Activated naive CD8-positive, alpha-beta T cell treated with anti-CD3 and anti-CD28 coated beads, Interleukin-2, amount 50 U/mL, for 24 hours (primary cell): Measurements from ENCODE around the gene ADIPOQ.
"Not testable (repeated sequence)": the region's sequence is repeated elsewhere in the genome, so short reads cannot be mapped to it uniquely, and the experiment has no call there.

Experiments
- ATAC-seq: fragments of 150-1000 bp; cut with Tn5 transposase; one replicate; pipeline ENCODE4 v1.10.0; 2021
- DNase-seq: peaks from one replicate; pipeline ENCODE4 v3.0.0; 2021
- H3K27ac Mint-ChIP-seq: one replicate; pipeline ENCODE4 v1.8.0; 2021; ENCODE audit warnings: mild to moderate bottlenecking, mixed read lengths
- H3K27me3 Mint-ChIP-seq: one replicate; pipeline ENCODE4 v1.8.0; 2021; ENCODE audit warnings: mixed read lengths
- H3K36me3 Mint-ChIP-seq: one replicate; pipeline ENCODE4 v1.8.0; 2021; ENCODE audit warnings: low read depth, mixed read lengths
- H3K4me1 Mint-ChIP-seq: one replicate; pipeline ENCODE4 v1.8.0; 2021; ENCODE audit warnings: mixed read lengths
- H3K4me3 Mint-ChIP-seq: one replicate; pipeline ENCODE4 v1.8.0; 2021; ENCODE audit warnings: mild to moderate bottlenecking, moderate library complexity, mixed read lengths
- H3K9me3 Mint-ChIP-seq: one replicate; pipeline ENCODE4 v1.8.0; 2021; ENCODE audit warnings: mixed read lengths

The ADIPOQ gene

GRCh38 chr3:186871403-186871924, 29.0 kb downstream of the ADIPOQ start:
- DNase-seq (no peak), ATAC-seq (peak; percentile 69)
- H3K27ac Mint-ChIP-seq: peak overlapping the region; percentile 74
- peaks cover 4% of the 10 kb centered on the region for H3K9me3 Mint-ChIP-seq
- H3K36me3 Mint-ChIP-seq: no peaks in the 10 kb centered on the region
- no peaks in the 10 kb centered on the region for H3K27me3 Mint-ChIP-seq
- peak overlapping the region; percentile 33 for H3K4me3 Mint-ChIP-seq
- H3K4me1 Mint-ChIP-seq: peaks cover 32% of the 10 kb centered on the region

DNA sequence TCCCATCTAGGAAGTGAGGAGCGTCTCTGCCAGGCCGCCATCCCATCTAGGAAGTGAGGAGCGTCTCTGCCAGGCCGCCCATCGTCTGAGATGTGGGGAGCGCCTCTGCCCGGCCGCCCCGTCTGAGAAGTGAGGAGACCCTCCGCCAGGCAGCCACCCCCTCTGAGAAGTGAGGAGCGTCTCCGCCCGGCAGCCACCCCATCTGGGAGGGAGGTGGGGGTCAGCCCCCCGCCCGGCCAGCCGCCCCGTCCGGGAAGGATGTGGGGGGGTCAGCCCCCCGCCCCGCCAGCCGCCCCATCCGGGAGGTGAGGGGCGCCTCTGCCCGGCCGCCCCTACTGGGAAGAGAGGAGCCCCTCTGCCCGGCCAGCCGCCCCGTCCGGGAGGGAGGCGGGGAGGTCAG, 31.3 kb downstream of the ADIPOQ start:
- peaks cover 32% of the 10 kb centered on the region for H3K4me1 Mint-ChIP-seq
- not testable (repeated sequence) for H3K4me3 Mint-ChIP-seq, DNase-seq, H3K27ac Mint-ChIP-seq, H3K36me3 Mint-ChIP-seq, H3K27me3 Mint-ChIP-seq, ATAC-seq
- peaks cover 13% of the 10 kb centered on the region for H3K9me3 Mint-ChIP-seq

- not testable (repeated sequence) for H3K27ac Mint-ChIP-seq, H3K4me3 Mint-ChIP-seq, H3K36me3 Mint-ChIP-seq, ATAC-seq, DNase-seq, H3K27me3 Mint-ChIP-seq
- H3K9me3 Mint-ChIP-seq: peaks cover 13% of the 10 kb centered on the region
- peaks cover 28% of the 10 kb centered on the region for H3K4me1 Mint-ChIP-seq
Observed at GRCh38 chr3:186874216-186874615, 31.7 kb downstream of the ADIPOQ start.

- H3K9me3 Mint-ChIP-seq: peaks cover 13% of the 10 kb centered on the region
- H3K27ac Mint-ChIP-seq, H3K4me3 Mint-ChIP-seq, ATAC-seq, H3K36me3 Mint-ChIP-seq, DNase-seq, H3K27me3 Mint-ChIP-seq: not testable (repeated sequence)
- peaks cover 27% of the 10 kb centered on the region for H3K4me1 Mint-ChIP-seq
Observed at GRCh38 chr3:186874841-186875240, 32.3 kb downstream of the ADIPOQ start.

DNA sequence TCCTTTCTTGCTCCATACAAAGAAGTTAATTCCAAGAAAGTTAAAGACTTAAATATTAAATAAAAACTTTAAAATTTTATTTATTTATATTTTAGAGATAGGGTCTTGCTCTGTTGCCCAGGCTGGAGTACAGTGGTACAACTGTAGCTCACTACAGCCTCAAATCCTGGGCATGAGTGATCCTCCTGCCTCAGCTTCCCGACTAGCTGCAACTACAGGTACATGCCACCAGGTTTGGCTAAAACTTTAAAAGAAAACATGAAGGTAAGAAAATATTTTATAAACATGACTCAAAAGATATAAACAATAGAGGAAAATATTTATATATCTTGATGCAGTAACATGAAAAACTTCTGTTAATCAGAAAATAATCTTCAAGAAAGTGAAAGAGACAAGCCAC, 33.2 kb downstream of the ADIPOQ start:
- Mint-ChIP-seq H3K4me1 (peaks cover 27% of the 10 kb centered on the region), H3K4me3 (no peak overlapping the region), H3K36me3 (no peaks in the 10 kb centered on the region), H3K27me3 (no peaks in the 10 kb centered on the region), H3K9me3 (peaks cover 9% of the 10 kb centered on the region), H3K27ac (no peak overlapping the region)
- DNase-seq: no peak
- ATAC-seq: no peak

GRCh38 chr3:186879781-186880180, 37.3 kb downstream of the ADIPOQ start:
- H3K9me3 Mint-ChIP-seq: peaks cover 9% of the 10 kb centered on the region
- no peaks in the 10 kb centered on the region for H3K27me3 Mint-ChIP-seq
- no peaks in the 10 kb centered on the region for H3K36me3 Mint-ChIP-seq
- H3K4me1 Mint-ChIP-seq: peaks cover 47% of the 10 kb centered on the region
- H3K4me3 Mint-ChIP-seq: no peak overlapping the region
- no peak for ATAC-seq
- no peak for DNase-seq
- peak overlapping the region; percentile 6 for H3K27ac Mint-ChIP-seq

DNA sequence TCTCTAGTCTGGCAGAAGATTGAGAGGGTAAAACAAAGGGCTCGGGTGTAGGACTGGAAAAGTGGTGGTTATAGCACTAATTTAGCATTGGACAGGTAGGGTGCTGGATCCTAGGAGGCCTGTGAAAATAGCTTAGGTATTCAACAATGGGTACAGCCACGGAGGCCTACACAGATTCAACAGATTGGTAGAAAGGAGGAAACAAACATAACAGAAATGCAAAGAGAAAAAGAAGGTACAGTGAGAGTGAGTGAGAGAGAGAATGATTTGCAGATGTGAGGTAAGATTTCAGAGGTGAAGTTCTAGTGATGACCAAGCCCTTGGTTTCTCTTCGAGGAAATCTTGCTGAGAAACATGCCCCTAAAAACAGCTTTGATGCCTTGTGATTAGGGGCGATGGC, 37.9 kb downstream of the ADIPOQ start:
- Mint-ChIP-seq H3K36me3 (no peaks in the 10 kb centered on the region), H3K27ac (peak overlapping the region; percentile 74), H3K27me3 (no peaks in the 10 kb centered on the region), H3K4me1 (peaks cover 47% of the 10 kb centered on the region), H3K9me3 (peaks cover 9% of the 10 kb centered on the region), H3K4me3 (peak overlapping the region; percentile 16)
- ATAC-seq: peak; percentile 13
- no peak for DNase-seq

GRCh38 chr3:186882150-186882524, 39.6 kb downstream of the ADIPOQ start:
- no peaks in the 10 kb centered on the region for H3K27me3 Mint-ChIP-seq
- peaks cover 3% of the 10 kb centered on the region for H3K9me3 Mint-ChIP-seq
- H3K36me3 Mint-ChIP-seq: no peaks in the 10 kb centered on the region
- DNase-seq (no peak), ATAC-seq (peak; percentile 16)
- peaks cover 56% of the 10 kb centered on the region for H3K4me1 Mint-ChIP-seq
- H3K27ac Mint-ChIP-seq: peak overlapping the region; percentile 75
- H3K4me3 Mint-ChIP-seq: peak overlapping the region; percentile 41

GRCh38 chr3:186882881-186883685, 40.6 kb downstream of the ADIPOQ start:
- no peaks in the 10 kb centered on the region for H3K9me3 Mint-ChIP-seq
- H3K27ac Mint-ChIP-seq: peak overlapping the region; percentile 75

GRCh38 chr3:186883686-186884058, 41.2 kb downstream of the ADIPOQ start:
- no peak for DNase-seq
- Mint-ChIP-seq H3K4me1 (peaks cover 58% of the 10 kb centered on the region), H3K36me3 (no peaks in the 10 kb centered on the region), H3K9me3 (no peaks in the 10 kb centered on the region), H3K27me3 (no peaks in the 10 kb centered on the region), H3K27ac (peak overlapping the region; percentile 75), H3K4me3 (peak overlapping the region; percentile 57)
- ATAC-seq: peak; percentile 30

More at GRCh38 chr3:186882881-186883685, 40.6 kb downstream of the ADIPOQ start:
- Mint-ChIP-seq H3K36me3 (no peaks in the 10 kb centered on the region), H3K4me3 (peak overlapping the region; percentile 57), H3K4me1 (peaks cover 58% of the 10 kb centered on the region), H3K27me3 (no peaks in the 10 kb centered on the region)
- DNase-seq (peak; percentile 60), ATAC-seq (peak; percentile 96)

DNA sequence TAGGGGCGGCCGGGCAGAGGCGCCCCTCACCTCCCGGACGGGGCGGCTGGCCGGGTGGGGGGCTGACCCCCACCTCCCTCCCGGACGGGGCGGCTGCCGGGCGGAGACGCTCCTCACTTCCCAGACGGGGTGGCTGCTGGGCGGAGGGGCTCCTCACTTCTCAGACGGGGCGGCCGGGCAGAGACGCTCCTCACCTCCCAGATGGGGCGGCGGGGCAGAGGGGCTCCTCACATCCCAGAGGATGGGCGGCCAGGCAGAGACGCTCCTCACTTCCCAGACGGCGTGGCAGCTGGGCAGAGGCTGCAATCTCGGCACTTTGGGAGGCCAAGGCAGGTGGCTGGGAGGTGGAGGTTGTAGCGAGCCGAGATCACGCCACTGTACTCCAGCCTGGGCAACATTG, 42.4 kb downstream of the ADIPOQ start:
- not testable (repeated sequence) for H3K27me3 Mint-ChIP-seq, H3K36me3 Mint-ChIP-seq, H3K9me3 Mint-ChIP-seq, DNase-seq, H3K27ac Mint-ChIP-seq, ATAC-seq, H3K4me3 Mint-ChIP-seq
- peaks cover 52% of the 10 kb centered on the region for H3K4me1 Mint-ChIP-seq

DNA sequence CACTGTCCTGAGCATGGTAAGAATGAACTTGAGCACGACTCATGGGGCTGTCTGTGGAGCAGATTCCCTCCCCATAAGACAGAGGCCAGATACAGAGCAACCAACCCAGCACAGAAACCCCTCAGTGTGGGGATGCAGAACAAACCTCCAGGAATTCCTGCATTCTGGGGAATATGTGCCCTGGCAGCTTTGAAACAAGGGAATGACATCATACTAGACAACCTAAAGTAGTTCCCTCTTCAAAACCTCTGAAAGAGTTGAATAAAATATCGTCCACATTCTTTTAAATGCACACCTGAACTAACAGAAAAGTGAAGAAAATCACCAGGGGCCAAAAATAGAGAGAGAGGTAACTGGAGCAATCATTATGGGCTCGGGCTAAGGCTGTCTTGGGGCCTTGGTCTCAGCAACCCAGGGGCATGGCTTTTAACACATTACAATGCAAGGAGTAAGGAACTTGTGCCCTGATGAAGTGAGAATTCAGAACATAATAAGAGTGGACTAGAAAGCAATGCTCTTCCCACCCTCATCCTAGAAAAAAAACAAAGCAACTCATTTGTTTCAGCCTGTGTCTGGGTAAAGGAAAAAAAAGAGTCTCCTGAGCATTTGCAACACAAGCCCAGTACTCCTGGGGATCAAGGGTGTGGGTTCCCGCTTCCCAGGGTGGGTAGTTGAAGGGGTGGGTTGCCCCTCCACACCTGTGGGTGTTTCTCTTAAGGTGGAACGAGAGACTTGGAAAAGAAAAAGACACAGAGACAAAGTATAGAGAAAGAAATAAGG, 43.9 kb downstream of the ADIPOQ start:
- Mint-ChIP-seq H3K27me3 (no peaks in the 10 kb centered on the region), H3K4me3 (no peak overlapping the region), H3K4me1 (peaks cover 38% of the 10 kb centered on the region), H3K27ac (no peak overlapping the region), H3K9me3 (no peaks in the 10 kb centered on the region), H3K36me3 (no peaks in the 10 kb centered on the region)
- ATAC-seq (no peak), DNase-seq (no peak)

DNA sequence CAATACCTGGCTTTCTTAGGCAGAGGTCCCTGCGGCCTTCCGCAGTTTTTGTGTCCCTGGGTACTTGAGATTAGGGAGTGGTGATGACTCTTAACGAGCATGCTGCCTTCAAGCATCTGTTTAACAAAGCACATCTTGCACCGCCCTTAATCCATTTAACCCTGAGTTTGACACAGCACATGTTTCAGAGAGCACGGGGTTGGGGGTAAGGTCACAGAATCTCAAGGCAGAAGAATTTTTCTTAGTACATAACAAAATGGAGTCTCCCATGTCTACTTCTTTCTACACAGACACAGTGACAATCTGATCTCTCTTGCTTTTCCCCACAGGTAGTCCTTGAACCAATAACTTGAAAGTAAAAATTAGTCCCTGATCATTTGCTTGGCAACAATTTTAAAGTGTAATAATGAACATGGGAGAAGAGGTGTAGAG, 45.0 kb downstream of the ADIPOQ start:
- H3K4me1 Mint-ChIP-seq: peaks cover 27% of the 10 kb centered on the region
- H3K27ac Mint-ChIP-seq, H3K27me3 Mint-ChIP-seq, ATAC-seq, H3K36me3 Mint-ChIP-seq, H3K4me3 Mint-ChIP-seq, DNase-seq, H3K9me3 Mint-ChIP-seq: not testable (repeated sequence)

- H3K9me3 Mint-ChIP-seq: no peaks in the 10 kb centered on the region
- no peak overlapping the region for H3K27ac Mint-ChIP-seq
- no peak overlapping the region for H3K4me3 Mint-ChIP-seq
- H3K27me3 Mint-ChIP-seq: no peaks in the 10 kb centered on the region
- H3K4me1 Mint-ChIP-seq: peaks cover 17% of the 10 kb centered on the region
- H3K36me3 Mint-ChIP-seq: no peaks in the 10 kb centered on the region
- ATAC-seq (no peak), DNase-seq (no peak)
Observed at GRCh38 chr3:186888569-186888968, 46.1 kb downstream of the ADIPOQ start.

GRCh38 chr3:186889698-186890097, 47.2 kb downstream of the ADIPOQ start:
- not testable (repeated sequence) for H3K4me3 Mint-ChIP-seq, H3K27me3 Mint-ChIP-seq, H3K27ac Mint-ChIP-seq, H3K36me3 Mint-ChIP-seq, ATAC-seq, DNase-seq, H3K9me3 Mint-ChIP-seq
- peaks cover 11% of the 10 kb centered on the region for H3K4me1 Mint-ChIP-seq
